Posterior cingulate gyrus (tissue), 11 donors: ENCODE data around the gene FNIP2.

Experiments used
- DNase-seq, 10 donors: peaks; one replicate each; pipeline versions ENCODE4 v3.0.0 to v3.0.0-alpha.2; 2020 to 2021; ENCODE audit warnings: mixed read lengths in 3 of 10
- intact Hi-C: fragments of 100-400 bp; cut with DNase I; formaldehyde crosslinking; loops from one replicate; pipeline ENCODE4 v1.15.1; 2023

FNIP2 gene

GRCh38 chr4:158811216-158811540 lies 42.4 kb downstream of the FNIP2 start:
- intact Hi-C loops: no loop called here

GRCh38 chr4:158811704-158812103 lies 42.9 kb downstream of the FNIP2 start:
- intact Hi-C loops: no loop called here
- DNase-seq: no peak

More at GRCh38 chr4:158811216-158811540, 42.4 kb downstream of the FNIP2 start:
- DNase-seq: no peak

GRCh38 chr4:158812133-158812532 lies 43.3 kb downstream of the FNIP2 start:
- no peak for DNase-seq
- intact Hi-C loops: no loop called here

- no peak for DNase-seq
- intact Hi-C loops: no loop called here
These were observed 43.7 kb downstream of the FNIP2 start for GRCh38 chr4:158812543-158812942.

- DNase-seq: no peak
- intact Hi-C loops: no loop called here
These were observed 44.3 kb downstream of the FNIP2 start for GRCh38 chr4:158813113-158813512.

GRCh38 chr4:158814207-158814606 lies 45.4 kb downstream of the FNIP2 start:
- intact Hi-C loops: no loop called here
- DNase-seq: no peak

GRCh38 chr4:158814636-158815330 lies 46.0 kb downstream of the FNIP2 start:
- intact Hi-C loops: no loop called here
- DNase-seq: no peak

GRCh38 chr4:158816955-158817354 lies 48.1 kb downstream of the FNIP2 start:
- DNase-seq: no peak
- intact Hi-C loops: no loop called here

- intact Hi-C loops: no loop called here
- no peak for DNase-seq
These were observed 48.9 kb downstream of the FNIP2 start for GRCh38 chr4:158817562-158818296.

- intact Hi-C loops: no loop called here
- DNase-seq: no peak
These were observed 49.8 kb downstream of the FNIP2 start for GRCh38 chr4:158818560-158819140.

- no peak for DNase-seq
- intact Hi-C loops: no loop called here
These were observed 51.3 kb downstream of the FNIP2 start for GRCh38 chr4:158819942-158820786.

- intact Hi-C loops: no loop called here
- no peak for DNase-seq
These were observed 52.6 kb downstream of the FNIP2 start for GRCh38 chr4:158821228-158821971.

- intact Hi-C loops: no loop called here
- DNase-seq: no peak
These were observed 53.5 kb downstream of the FNIP2 start for GRCh38 chr4:158822348-158822747.

GRCh38 chr4:158823461-158823873 lies 54.6 kb downstream of the FNIP2 start:
- intact Hi-C loops: no loop called here
- no peak for DNase-seq

- no peak for DNase-seq
- intact Hi-C loops: loop anchor here (5.0 kb wide), 1 partner anchor 627 kb away; no protein-coding TSS in a partner anchor
These were observed 55.8 kb downstream of the FNIP2 start for GRCh38 chr4:158824425-158825274.

GRCh38 chr4:158825433-158826036 lies 56.7 kb downstream of the FNIP2 start:
- intact Hi-C loops: loop anchor here (5.0 kb wide), 1 partner anchor 628 kb away; no protein-coding TSS in a partner anchor
- no peak for DNase-seq

GRCh38 chr4:158826057-158826456 lies 57.2 kb downstream of the FNIP2 start:
- DNase-seq: no peak
- intact Hi-C loops: loop anchor here (5.0 kb wide), 1 partner anchor 629 kb away; no protein-coding TSS in a partner anchor

GRCh38 chr4:158826882-158827281 lies 58.1 kb downstream of the FNIP2 start:
- DNase-seq: no peak
- intact Hi-C loops: loop anchor here (5.0 kb wide), 1 partner anchor 630 kb away; no protein-coding TSS in a partner anchor
